Measurements from ENCODE around the gene NSD1. TPM values are rescaled to one million over a fixed set of nuclear protein-coding genes. Genes with fewer than 3 reads are reported as not detected.

NSD1 gene
- total RNA-seq, 2 experiments from 2014 or later = 96.2 to 101 TPM

- Mint-ChIP-seq H3K9me3 (no peaks in the 10 kb centered on the region), H3K36me3 (peaks cover 17% of the 10 kb centered on the region), H3K4me1 (peaks cover 28% of the 10 kb centered on the region), H3K27me3 (no peaks in the 10 kb centered on the region), H3K4me3 (peak overlapping the region; percentile 75), H3K27ac (peak overlapping the region; percentile 88)
- peak; percentile 71 for ATAC-seq (ENCODE audit: low read depth)
- DNase-seq = no peak
- POLR2A ChIA-PET = interaction anchor here (0.8 to 1.2 kb wide), 5 partner anchors 9 to 63 kb away, joined by 3 to 5 read pairs (median 3); no protein-coding TSS in a partner anchor
Observed at GRCh38 chr5:177327539-177328522, 194.3 kb downstream of the NSD1 start.

- DNase-seq (no peak), ATAC-seq (ENCODE audit: low read depth) (no peak)
- Mint-ChIP-seq H3K9me3 (no peaks in the 10 kb centered on the region), H3K27ac (no peak overlapping the region), H3K27me3 (no peaks in the 10 kb centered on the region), H3K4me1 (peaks cover 20% of the 10 kb centered on the region), H3K36me3 (peaks cover 20% of the 10 kb centered on the region), H3K4me3 (no peak overlapping the region)
- POLR2A ChIA-PET = interaction anchor here (0.8 to 1.2 kb wide), 3 partner anchors 9 to 62 kb away, joined by 3 to 5 read pairs (median 5); no protein-coding TSS in a partner anchor
Observed at GRCh38 chr5:177328545-177329231, 195.1 kb downstream of the NSD1 start.

- Mint-ChIP-seq H3K27ac (no peak overlapping the region), H3K4me1 (peaks cover 16% of the 10 kb centered on the region), H3K9me3 (no peaks in the 10 kb centered on the region), H3K27me3 (no peaks in the 10 kb centered on the region), H3K4me3 (no peak overlapping the region), H3K36me3 (peaks cover 18% of the 10 kb centered on the region)
- no peak for DNase-seq
- no peak for ATAC-seq (ENCODE audit: low read depth)
- POLR2A ChIA-PET = no interaction called here
Observed at GRCh38 chr5:177329883-177330282, 196.3 kb downstream of the NSD1 start.

- Mint-ChIP-seq H3K9me3 (no peaks in the 10 kb centered on the region), H3K27me3 (no peaks in the 10 kb centered on the region), H3K27ac (no peak overlapping the region), H3K4me3 (no peak overlapping the region), H3K4me1 (peaks cover 14% of the 10 kb centered on the region), H3K36me3 (peaks cover 20% of the 10 kb centered on the region)
- no peak for ATAC-seq (ENCODE audit: low read depth)
- DNase-seq = no peak
- POLR2A ChIA-PET = interaction anchor here (1.4 kb wide), 1 partner anchor 18 kb away, joined by 3 read pairs; no protein-coding TSS in a partner anchor
Observed at GRCh38 chr5:177330991-177331842, 197.6 kb downstream of the NSD1 start.

- POLR2A ChIA-PET = interaction anchor here (1.4 to 1.5 kb wide), 2 partner anchors 19 to 20 kb away, joined by 3 read pairs; partner anchors contain the start of gene LMAN2
Observed at GRCh38 chr5:177332031-177332895, 198.7 kb downstream of the NSD1 start.

GRCh38 chr5:177332896-177333260, 199.3 kb downstream of the NSD1 start:
- DNase-seq (no peak), ATAC-seq (ENCODE audit: low read depth) (no peak)
- H3K27ac Mint-ChIP-seq = no peak overlapping the region
- no peak overlapping the region for H3K4me3 Mint-ChIP-seq
- no peaks in the 10 kb centered on the region for H3K9me3 Mint-ChIP-seq
- peaks cover 24% of the 10 kb centered on the region for H3K36me3 Mint-ChIP-seq
- POLR2A ChIA-PET = interaction anchor here (1.5 kb wide), 1 partner anchor 19 kb away, joined by 3 read pairs; the partner anchor contains the start of gene LMAN2
- no peaks in the 10 kb centered on the region for H3K27me3 Mint-ChIP-seq
- H3K4me1 Mint-ChIP-seq = peaks cover 13% of the 10 kb centered on the region

More at GRCh38 chr5:177332031-177332895, 198.7 kb downstream of the NSD1 start:
- Mint-ChIP-seq H3K4me1 (peaks cover 16% of the 10 kb centered on the region), H3K27me3 (no peaks in the 10 kb centered on the region), H3K27ac (no peak overlapping the region), H3K36me3 (peaks cover 24% of the 10 kb centered on the region), H3K4me3 (no peak overlapping the region), H3K9me3 (no peaks in the 10 kb centered on the region)
- ATAC-seq (ENCODE audit: low read depth) (no peak), DNase-seq (no peak)

- DNase-seq (no peak), ATAC-seq (ENCODE audit: low read depth) (no peak)
- POLR2A ChIA-PET = interaction anchor here (1.5 kb wide), 1 partner anchor 18 kb away, joined by 3 read pairs; the partner anchor contains the start of gene LMAN2
- Mint-ChIP-seq H3K4me1 (peaks cover 13% of the 10 kb centered on the region), H3K27me3 (no peaks in the 10 kb centered on the region), H3K4me3 (no peak overlapping the region), H3K27ac (no peak overlapping the region), H3K36me3 (peaks cover 24% of the 10 kb centered on the region), H3K9me3 (no peaks in the 10 kb centered on the region)
Observed at GRCh38 chr5:177333420-177334154, 200.0 kb downstream of the NSD1 start.

- Mint-ChIP-seq H3K9me3 (no peaks in the 10 kb centered on the region), H3K27ac (no peak overlapping the region), H3K27me3 (no peaks in the 10 kb centered on the region), H3K36me3 (peaks cover 24% of the 10 kb centered on the region), H3K4me3 (no peak overlapping the region), H3K4me1 (peaks cover 13% of the 10 kb centered on the region)
- DNase-seq = no peak
- POLR2A ChIA-PET = no interaction called here
- no peak for ATAC-seq (ENCODE audit: low read depth)
Observed at GRCh38 chr5:177334155-177334551, 200.6 kb downstream of the NSD1 start.

- POLR2A ChIA-PET = interaction anchor here (1.1 kb wide), 1 partner anchor 37 kb away, joined by 3 read pairs; no protein-coding TSS in a partner anchor
- Mint-ChIP-seq H3K9me3 (no peaks in the 10 kb centered on the region), H3K4me3 (no peak overlapping the region), H3K27ac (no peak overlapping the region), H3K36me3 (peaks cover 30% of the 10 kb centered on the region), H3K27me3 (no peaks in the 10 kb centered on the region), H3K4me1 (peaks cover 21% of the 10 kb centered on the region)
- no peak for DNase-seq
- no peak for ATAC-seq (ENCODE audit: low read depth)
Observed at GRCh38 chr5:177334781-177335700, 201.5 kb downstream of the NSD1 start.

GRCh38 chr5:177335701-177336065, 202.1 kb downstream of the NSD1 start:
- peaks cover 32% of the 10 kb centered on the region for H3K36me3 Mint-ChIP-seq
- no peaks in the 10 kb centered on the region for H3K9me3 Mint-ChIP-seq
- POLR2A ChIA-PET = interaction anchor here (1.1 kb wide), 1 partner anchor 36 kb away, joined by 3 read pairs; no protein-coding TSS in a partner anchor
- peak overlapping the region; percentile 61 for H3K27ac Mint-ChIP-seq
- no peak for DNase-seq
- H3K4me3 Mint-ChIP-seq = no peak overlapping the region
- no peak for ATAC-seq (ENCODE audit: low read depth)
- peaks cover 21% of the 10 kb centered on the region for H3K4me1 Mint-ChIP-seq
- no peaks in the 10 kb centered on the region for H3K27me3 Mint-ChIP-seq

- Mint-ChIP-seq H3K27me3 (no peaks in the 10 kb centered on the region), H3K27ac (peak overlapping the region; percentile 61), H3K4me3 (no peak overlapping the region), H3K4me1 (peaks cover 21% of the 10 kb centered on the region), H3K9me3 (no peaks in the 10 kb centered on the region), H3K36me3 (peaks cover 31% of the 10 kb centered on the region)
- DNase-seq (no peak), ATAC-seq (ENCODE audit: low read depth) (peak; percentile 51)
- POLR2A ChIA-PET = interaction anchor here (1.1 to 1.2 kb wide), 2 partner anchors 9 to 12 kb away, joined by 3 read pairs; no protein-coding TSS in a partner anchor
Observed at GRCh38 chr5:177336112-177336511, 202.5 kb downstream of the NSD1 start.

Data from activated naive CD8-positive, alpha-beta T cell treated with anti-CD3 and anti-CD28 coated beads, Interleukin-2, amount 10 ng/mL, durations not matched to agents 7 days and 5 days (primary cell).